ENCODE measurements around the gene FMN2.

DNA sequence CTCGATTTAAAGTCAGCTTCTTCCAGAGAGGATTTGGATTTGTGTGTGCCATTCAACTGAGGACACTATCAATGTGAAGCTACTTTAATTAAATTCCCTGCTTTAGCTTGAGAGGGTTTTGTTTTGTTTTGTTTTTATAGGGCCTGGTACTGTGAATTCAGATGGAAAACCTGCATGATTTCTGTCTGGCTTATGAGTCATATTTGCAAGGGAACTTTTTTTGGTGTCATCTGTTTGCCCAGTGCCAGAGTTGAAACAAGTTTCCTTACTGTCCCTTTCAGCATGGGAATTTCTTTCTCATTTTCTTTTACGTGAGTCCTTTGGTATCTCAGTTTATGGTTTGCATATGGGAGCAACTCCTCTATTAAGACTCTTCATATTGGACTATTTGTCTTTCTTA, 325.6 kb downstream of the FMN2 start:
- TF ChIP-seq POLR2AphosphoS5 (IDR thresholded peaks at IDR 0.05; ENCODE audit: low read depth, low read length) (no peak), SIN3A (IDR thresholded peaks at IDR 0.05; ENCODE audit: borderline replicate concordance, insufficient read depth, low read length) (no peak), FOXP2 (optimal IDR thresholded peaks at IDR 0.05; ENCODE audit: borderline replicate concordance, extremely low read depth, extremely low read length, insufficient read depth) (no peak)
- TF ChIP-seq, protein P1, sequence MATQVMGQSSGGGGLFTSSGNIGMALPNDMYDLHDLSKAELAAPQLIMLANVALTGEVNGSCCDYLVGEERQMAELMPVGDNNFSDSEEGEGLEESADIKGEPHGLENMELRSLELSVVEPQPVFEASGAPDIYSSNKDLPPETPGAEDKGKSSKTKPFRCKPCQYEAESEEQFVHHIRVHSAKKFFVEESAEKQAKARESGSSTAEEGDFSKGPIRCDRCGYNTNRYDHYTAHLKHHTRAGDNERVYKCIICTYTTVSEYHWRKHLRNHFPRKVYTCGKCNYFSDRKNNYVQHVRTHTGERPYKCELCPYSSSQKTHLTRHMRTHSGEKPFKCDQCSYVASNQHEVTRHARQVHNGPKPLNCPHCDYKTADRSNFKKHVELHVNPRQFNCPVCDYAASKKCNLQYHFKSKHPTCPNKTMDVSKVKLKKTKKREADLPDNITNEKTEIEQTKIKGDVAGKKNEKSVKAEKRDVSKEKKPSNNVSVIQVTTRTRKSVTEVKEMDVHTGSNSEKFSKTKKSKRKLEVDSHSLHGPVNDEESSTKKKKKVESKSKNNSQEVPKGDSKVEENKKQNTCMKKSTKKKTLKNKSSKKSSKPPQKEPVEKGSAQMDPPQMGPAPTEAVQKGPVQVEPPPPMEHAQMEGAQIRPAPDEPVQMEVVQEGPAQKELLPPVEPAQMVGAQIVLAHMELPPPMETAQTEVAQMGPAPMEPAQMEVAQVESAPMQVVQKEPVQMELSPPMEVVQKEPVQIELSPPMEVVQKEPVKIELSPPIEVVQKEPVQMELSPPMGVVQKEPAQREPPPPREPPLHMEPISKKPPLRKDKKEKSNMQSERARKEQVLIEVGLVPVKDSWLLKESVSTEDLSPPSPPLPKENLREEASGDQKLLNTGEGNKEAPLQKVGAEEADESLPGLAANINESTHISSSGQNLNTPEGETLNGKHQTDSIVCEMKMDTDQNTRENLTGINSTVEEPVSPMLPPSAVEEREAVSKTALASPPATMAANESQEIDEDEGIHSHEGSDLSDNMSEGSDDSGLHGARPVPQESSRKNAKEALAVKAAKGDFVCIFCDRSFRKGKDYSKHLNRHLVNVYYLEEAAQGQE (IDR thresholded peaks at IDR 0.05; ENCODE audit: insufficient read depth in 1 of 2, low read depth in 2 of 2, low read length in 2 of 2): no peak

Data from PFSK-1 (cell line).